HepG2 (cell line): Measurements from ENCODE around the gene SLC34A3. TPM values are rescaled to one million over a fixed set of nuclear protein-coding genes. Genes with fewer than 3 reads are reported as not detected.
A peak's percentile ranks its signal among the peaks of the same experiment; 100 is the strongest.

Source experiments
- AGO2 ChIP-seq: fragments of 200-400 bp; formaldehyde crosslinking; optimal IDR thresholded peaks from 2 replicates; pipeline ENCODE3; 2017; ENCODE audit warnings: mild to moderate bottlenecking, low read depth, low read length, moderate library complexity
- CTCF ChIP-seq: sonication (generic); formaldehyde crosslinking; IDR thresholded peaks from 2 replicates; pipeline ENCODE4 v1.5.0; 2020; ENCODE audit warnings: mild to moderate bottlenecking, missing genetic modification reagents, moderate library complexity
- KAT8 ChIP-seq: IDR thresholded peaks from 2 replicates; pipeline ENCODE4 v1.6.1; 2016; ENCODE audit warnings: missing genetic modification reagents, missing compliant biosample characterization
- MEIS1 ChIP-seq: sonication (generic); formaldehyde crosslinking; IDR thresholded peaks from 2 replicates; pipeline ENCODE4 v1.9.0; 2021; ENCODE audit warnings: mild to moderate bottlenecking, missing genetic modification reagents, moderate library complexity, borderline replicate concordance
- SAP130 ChIP-seq: IDR thresholded peaks from 2 replicates; pipeline ENCODE4 v1.6.1; 2016; ENCODE audit warnings: low read depth
- SNAPC4 ChIP-seq: sonication (generic); formaldehyde crosslinking; IDR thresholded peaks from 2 replicates; pipeline ENCODE4 v1.4.0; 2020; ENCODE audit warnings: mild to moderate bottlenecking, missing genetic modification reagents
- TBX3 ChIP-seq: fragments of 450-650 bp; IDR thresholded peaks from 2 replicates; pipeline ENCODE4 v1.6.1; 2017; ENCODE audit warnings: antibody characterized with exemption, mild to moderate bottlenecking, inconsistent platforms, borderline replicate concordance
- ZFP91 ChIP-seq: sonication (generic); formaldehyde crosslinking; IDR thresholded peaks from 2 replicates; pipeline ENCODE4 v1.9.0; 2022; ENCODE audit warnings: missing genetic modification reagents, mild to moderate bottlenecking, borderline replicate concordance
- ZNF687 ChIP-seq: sonication (generic); formaldehyde crosslinking; IDR thresholded peaks from 2 replicates; pipeline ENCODE4 v1.5.1; 2020; ENCODE audit warnings: mild to moderate bottlenecking, missing genetic modification reagents, moderate library complexity
- polyA plus RNA-seq, 8 experiments: library from polyadenylated mRNA; depleted of rRNA in 3 of 8; stranded (reverse) in 7 of 8; unstranded in 1 of 8; fragments of >200 nt; fragmentation: Illumina TruSeq in 4 of 8; extraction: Trizol in 4 of 8; gene quantifications; 2 replicates each; pipeline versions ENCODE4 v1.2.1 to v1.2.3, GENCODE V29; 2011 to 2016; ENCODE audit warnings: low read depth in 4 of 8, missing spikeins in 1 of 8, mixed read lengths in 1 of 8; ENCODE audit not compliant: insufficient read depth in 1 of 8
- total RNA-seq, 5 experiments: library from RNA; depleted of rRNA; stranded (reverse); fragments of >200 nt; fragmentation: Illumina TruSeq; extraction: Trizol; gene quantifications; 2 replicates each; pipeline ENCODE4 v1.2.3, GENCODE V29; 2016; ENCODE audit warnings: low read depth in 1 of 5

SLC34A3 gene
- total and polyA plus RNA-seq, 2 of the 13 experiments (the other 11 are each of a cell fraction or from before 2014, with no cell fraction given): 0.07 to 1.0 TPM

GRCh38 chr9:137237759-137238726, 7.3 kb downstream of the SLC34A3 start (continued):
- TF ChIP-seq CTCF (CRISPR knock-in tag): 0 out of 2 replicates have a peak, but pooled peaks have one; percentile 10
- peak; percentile 96 for TF ChIP-seq ZFP91 (CRISPR knock-in tag)
- 0 out of 2 replicates have a peak, but pooled peaks have one; percentile 11 for TF ChIP-seq KAT8 (CRISPR knock-in tag)
- TF ChIP-seq SAP130 (CRISPR knock-in tag): peak; percentile 39; the same call in 1 of the 2 replicates
- TF ChIP-seq SNAPC4 (CRISPR knock-in tag): no peak
- peak; percentile 62 for TF ChIP-seq AGO2
- TF ChIP-seq TBX3: no peak
- TF ChIP-seq MEIS1: no peak
- peak; percentile 44; the same call in 1 of the 2 replicates for TF ChIP-seq ZNF687 (CRISPR knock-in tag)
